Esophagus muscularis mucosa (tissue), 4 donors: ENCODE results near the gene DDO. TPM values are rescaled to one million over a fixed set of nuclear protein-coding genes. Genes with fewer than 3 reads are reported as not detected.

Experiments used
- DNase-seq: peaks from one replicate; pipeline ENCODE4 v3.0.0-alpha.2; 2017; ENCODE audit errors: extremely low spot score
- H3K27ac ChIP-seq, 4 donors: fragments of 200-600 bp; sonication (generic); replicated peaks in 1 of 4; 1 replicate in 3 of 4; 2 replicates in 1 of 4; pipeline ENCODE4 v1.5.1; 2016 to 2019; ENCODE audit warnings: mild to moderate bottlenecking in 1 of 4
- H3K27me3 ChIP-seq, 4 donors: fragments of 200-600 bp; sonication (generic); one replicate each; pipeline versions ENCODE4 v1.5.1 to v1.6.0; 2016 to 2019
- H3K36me3 ChIP-seq, 4 donors: fragments of 200-600 bp; sonication (generic); one replicate each; pipeline ENCODE4 v1.5.1; 2016 to 2019
- H3K4me1 ChIP-seq, 4 donors: fragments of 200-600 bp; sonication (generic); one replicate each; pipeline ENCODE4 v1.5.1; 2016 to 2019
- H3K4me3 ChIP-seq, 4 donors: fragments of 200-600 bp; sonication (generic); 1 replicate in 2 of 4; 2 replicates in 2 of 4; pipeline ENCODE4 v1.5.1; 2016 to 2019; ENCODE audit warnings: mild to moderate bottlenecking in 4 of 4, moderate library complexity in 1 of 4
- H3K9me3 ChIP-seq, 4 donors: fragments of 200-600 bp; sonication (generic); 1 replicate in 3 of 4; 2 replicates in 1 of 4; pipeline ENCODE4 v1.5.1; 2016 to 2019
- CTCF ChIP-seq, 3 experiments: fragments of 200-600 bp in 2 of 3; fragments of 450-650 bp in 1 of 3; sonication (generic) in 2 of 3; IDR thresholded peaks; one replicate each; pipeline ENCODE4 v1.5.1; 2017 to 2019; ENCODE audit warnings: antibody characterized with exemption in 3 of 3, mild to moderate bottlenecking in 2 of 3, moderate library complexity in 1 of 3
- EP300 ChIP-seq: sonication (generic); formaldehyde crosslinking; IDR thresholded peaks from one replicate; pipeline ENCODE4 v1.6.1; 2017; ENCODE audit warnings: antibody characterized with exemption
- POLR2A ChIP-seq: fragments of 450-650 bp; IDR thresholded peaks from one replicate; pipeline ENCODE4 v1.6.1; 2017; ENCODE audit warnings: antibody characterized with exemption, moderate library complexity, mild to moderate bottlenecking, low read depth
- POLR2AphosphoS5 ChIP-seq, 2 donors: sonication (generic); formaldehyde crosslinking; IDR thresholded peaks; one replicate each; pipeline ENCODE4 v1.6.1; 2017; ENCODE audit warnings: antibody characterized with exemption in 2 of 2
- WGBS: methylation state at CpG from one replicate; pipeline ENCODE4 v1.1.5; 2018; 5-methylcytosine and 5-hydroxymethylcytosine counted together
- intact Hi-C: fragments of 100-400 bp; cut with DNase I; formaldehyde crosslinking; loops from one replicate; pipeline ENCODE4 v1.15.1; 2023
- total RNA-seq, 4 donors: library from RNA; depleted of rRNA; stranded (reverse); fragments of >200 nt; gene quantifications; one replicate each; pipeline versions ENCODE4 v1.1.0 to v1.2.1, GENCODE V29; 2016

Gene DDO
- total RNA-seq, 4 donors from 2014 or later: 0.29 to 2.1 (median 1.1) TPM

GRCh38 chr6:110366256-110366655, 49.1 kb downstream of the DDO start:
- no peak for TF ChIP-seq EP300
- no peak for TF ChIP-seq CTCF (IDR thresholded peaks at IDR 0.05)
- no peak for TF ChIP-seq POLR2A
- no peak for TF ChIP-seq POLR2AphosphoS5 (IDR thresholded peaks at IDR 0.05)
- Histone ChIP-seq H3K9me3 (no peaks in the 10 kb centered on the region), H3K27ac (no peak overlapping the region), H3K36me3 (no peaks in the 10 kb centered on the region), H3K4me3 (no peak overlapping the region), H3K27me3 (no peaks in the 10 kb centered on the region), H3K4me1 (peaks cover 9 to 38% (median 26%) of the 10 kb centered on the region in 4 donors)
- DNase-seq: no peak
- 90% methylated on average over 2 of the region's 2 CpGs for WGBS
- intact Hi-C loops: loop anchor here (5.0 kb wide), 1 partner anchor 39 kb away; no protein-coding TSS in a partner anchor

GRCh38 chr6:110364364-110365105, 50.8 kb downstream of the DDO start:
- DNase-seq: no peak
- no peaks in the 10 kb centered on the region for H3K36me3 ChIP-seq
- intact Hi-C loops: loop anchor here (5.0 kb wide), 1 partner anchor 37 kb away; no protein-coding TSS in a partner anchor
- H3K9me3 ChIP-seq: no peaks in the 10 kb centered on the region
- peaks cover 9 to 46% (median 32%) of the 10 kb centered on the region in 4 donors for H3K4me1 ChIP-seq
- no peaks in the 10 kb centered on the region for H3K27me3 ChIP-seq
- peak overlapping the region; percentile 70 to 78 (median 74) for H3K27ac ChIP-seq
- TF ChIP-seq POLR2A (no peak), POLR2AphosphoS5 (IDR thresholded peaks at IDR 0.05) (no peak), CTCF (IDR thresholded peaks at IDR 0.05) (no peak), EP300 (no peak)
- 72% methylated on average over 5 of the region's 5 CpGs for WGBS
- no peak overlapping the region for H3K4me3 ChIP-seq

GRCh38 chr6:110363748-110364147, 51.6 kb downstream of the DDO start:
- Histone ChIP-seq H3K27me3 (no peaks in the 10 kb centered on the region), H3K9me3 (no peaks in the 10 kb centered on the region), H3K4me1 (peaks cover 9 to 52% (median 40%) of the 10 kb centered on the region in 4 donors), H3K27ac (peak overlapping the region; percentile 70 to 78 (median 74)), H3K4me3 (no peak overlapping the region), H3K36me3 (no peaks in the 10 kb centered on the region)
- intact Hi-C loops: no loop called here
- DNase-seq: no peak
- 29% methylated on average over 3 of the region's 3 CpGs for WGBS
- TF ChIP-seq POLR2AphosphoS5 (IDR thresholded peaks at IDR 0.05): peak; percentile 60 to 69
- no peak for TF ChIP-seq POLR2A
- TF ChIP-seq CTCF (IDR thresholded peaks at IDR 0.05): no peak
- TF ChIP-seq EP300: no peak

GRCh38 chr6:110360676-110361075, 54.7 kb downstream of the DDO start:
- no peaks in the 10 kb centered on the region for H3K9me3 ChIP-seq
- 81% methylated on average over 3 of the region's 3 CpGs for WGBS
- no peak overlapping the region for H3K4me3 ChIP-seq
- H3K27me3 ChIP-seq: peaks cover 0 to 3% (median 0%) of the 10 kb centered on the region in 4 donors
- H3K36me3 ChIP-seq: no peaks in the 10 kb centered on the region
- peaks cover 9 to 69% (median 63%) of the 10 kb centered on the region in 4 donors for H3K4me1 ChIP-seq
- intact Hi-C loops: no loop called here
- peak overlapping the region in 1 of 4 donors; percentile 98 for H3K27ac ChIP-seq
- DNase-seq: no peak
- TF ChIP-seq CTCF (IDR thresholded peaks at IDR 0.05) (no peak), POLR2A (no peak), EP300 (no peak), POLR2AphosphoS5 (IDR thresholded peaks at IDR 0.05) (no peak)
